Keratinocyte (primary cell): ENCODE measurements around the gene BNC1.

Experiments used
- EZH2 ChIP-seq: IDR thresholded peaks from one replicate; pipeline ENCODE4 v1.6.1; 2012; ENCODE audit warnings: inconsistent platforms, mild to moderate bottlenecking, low read length, moderate library complexity
- TF ChIP-seq, protein P1 (sequence below), 3 experiments: IDR thresholded peaks in 1 of 3; conservative IDR thresholded peaks in 1 of 3; optimal IDR thresholded peaks in 1 of 3; 2 replicates in 2 of 3; 3 replicates in 1 of 3; pipeline versions ENCODE3 to v1.5.1; 2011; ENCODE audit warnings: low read length in 3 of 3, mild to moderate bottlenecking in 3 of 3, moderate library complexity in 2 of 3, control low read depth in 1 of 3, inconsistent platforms in 1 of 3; ENCODE audit not compliant: insufficient read depth in 2 of 3; ENCODE audit errors: extremely low read depth in 1 of 3

DNA sequence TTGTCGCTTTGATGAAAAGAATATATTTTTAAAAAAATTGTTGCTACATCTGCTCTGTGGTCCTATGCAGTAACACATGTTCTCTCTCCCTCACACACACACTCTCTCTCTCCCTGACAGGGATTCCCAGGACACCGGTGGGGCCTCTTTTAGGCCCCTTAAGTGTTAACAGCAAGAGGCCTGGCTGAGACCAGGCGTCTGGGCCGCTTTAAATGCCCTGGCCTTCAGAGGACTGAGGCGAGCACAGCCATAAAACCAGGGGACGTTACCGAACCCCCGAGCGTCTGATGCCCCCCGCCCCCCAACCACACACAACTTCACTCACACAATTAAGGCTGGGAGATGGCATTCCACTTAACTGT, 1.7 kb downstream of the BNC1 start:
- TF ChIP-seq EZH2: no peak
- TF ChIP-seq, protein P1, sequence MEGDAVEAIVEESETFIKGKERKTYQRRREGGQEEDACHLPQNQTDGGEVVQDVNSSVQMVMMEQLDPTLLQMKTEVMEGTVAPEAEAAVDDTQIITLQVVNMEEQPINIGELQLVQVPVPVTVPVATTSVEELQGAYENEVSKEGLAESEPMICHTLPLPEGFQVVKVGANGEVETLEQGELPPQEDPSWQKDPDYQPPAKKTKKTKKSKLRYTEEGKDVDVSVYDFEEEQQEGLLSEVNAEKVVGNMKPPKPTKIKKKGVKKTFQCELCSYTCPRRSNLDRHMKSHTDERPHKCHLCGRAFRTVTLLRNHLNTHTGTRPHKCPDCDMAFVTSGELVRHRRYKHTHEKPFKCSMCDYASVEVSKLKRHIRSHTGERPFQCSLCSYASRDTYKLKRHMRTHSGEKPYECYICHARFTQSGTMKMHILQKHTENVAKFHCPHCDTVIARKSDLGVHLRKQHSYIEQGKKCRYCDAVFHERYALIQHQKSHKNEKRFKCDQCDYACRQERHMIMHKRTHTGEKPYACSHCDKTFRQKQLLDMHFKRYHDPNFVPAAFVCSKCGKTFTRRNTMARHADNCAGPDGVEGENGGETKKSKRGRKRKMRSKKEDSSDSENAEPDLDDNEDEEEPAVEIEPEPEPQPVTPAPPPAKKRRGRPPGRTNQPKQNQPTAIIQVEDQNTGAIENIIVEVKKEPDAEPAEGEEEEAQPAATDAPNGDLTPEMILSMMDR (optimal IDR thresholded peaks at IDR 0.05 in 1 of 3, IDR thresholded peaks at IDR 0.05 in 1 of 3, conservative IDR thresholded peaks at IDR 0.05 in 1 of 3; ENCODE audit: extremely low read depth in 1 of 3, insufficient read depth in 2 of 3, low read length in 3 of 3): no peak
